Astrocyte of the hippocampus (primary cell): ENCODE data around the gene SEMA5B.
A peak's percentile ranks its signal among the peaks of the same experiment; 100 is the strongest.

Experiments
- DNase-seq: peaks from one replicate; pipeline ENCODE4 v3.0.0; 2011; ENCODE audit warnings: low read depth, low spot score

Gene SEMA5B

GRCh38 chr3:122975163-122975923 is 52.2 kb downstream of the SEMA5B start:
- peak; percentile 90 for DNase-seq

GRCh38 chr3:122974764-122975162 is 52.8 kb downstream of the SEMA5B start:
- peak; percentile 68 for DNase-seq

GRCh38 chr3:122973893-122974615 is 53.5 kb downstream of the SEMA5B start:
- DNase-seq, result peak; percentile 17

GRCh38 chr3:122972141-122972540 is 55.4 kb downstream of the SEMA5B start:
- DNase-seq, result no peak

- peak; percentile 84 for DNase-seq
These were observed 57.7 kb downstream of the SEMA5B start for GRCh38 chr3:122969585-122970469.

GRCh38 chr3:122967765-122968164 is 59.8 kb downstream of the SEMA5B start:
- DNase-seq, result no peak

- DNase-seq, result no peak
These were observed 60.2 kb downstream of the SEMA5B start for GRCh38 chr3:122967356-122967755.

GRCh38 chr3:122966045-122966444 is 61.5 kb downstream of the SEMA5B start:
- no peak for DNase-seq

GRCh38 chr3:122964811-122965210 is 62.8 kb downstream of the SEMA5B start:
- no peak for DNase-seq

GRCh38 chr3:122962149-122962548 is 65.4 kb downstream of the SEMA5B start:
- no peak for DNase-seq

- no peak for DNase-seq
These were observed 66.4 kb downstream of the SEMA5B start for GRCh38 chr3:122961146-122961545.

- DNase-seq, result no peak
These were observed 66.9 kb downstream of the SEMA5B start for GRCh38 chr3:122960652-122961051.

GRCh38 chr3:122959339-122959738 is 68.2 kb downstream of the SEMA5B start:
- no peak for DNase-seq

GRCh38 chr3:122957707-122958689 is 69.6 kb downstream of the SEMA5B start:
- peak; percentile 25 for DNase-seq

GRCh38 chr3:122956693-122957455 is 70.7 kb downstream of the SEMA5B start:
- DNase-seq, result no peak

- DNase-seq, result no peak
These were observed 71.5 kb downstream of the SEMA5B start for GRCh38 chr3:122955916-122956692.

- no peak for DNase-seq
These were observed 75.0 kb downstream of the SEMA5B start for GRCh38 chr3:122952520-122952919.

GRCh38 chr3:122948408-122948807 is 79.2 kb downstream of the SEMA5B start:
- no peak for DNase-seq

GRCh38 chr3:122947738-122948137 is 79.8 kb downstream of the SEMA5B start:
- DNase-seq, result peak; percentile 31
